ENCODE results near the gene ANXA7.

GRCh38 chr10:73376679-73377078, 37.2 kb downstream of the ANXA7 start:
- TF ChIP-seq CTCF (IDR thresholded peaks at IDR 0.05) (no peak), POLR2A (IDR thresholded peaks at IDR 0.05) (no peak), EP300 (IDR thresholded peaks at IDR 0.05) (no peak)

Data from stomach (tissue), 4 donors.